Karpas-422 (cell line): Measurements from ENCODE around the gene NEGR1. TPM values are rescaled to one million over a fixed set of nuclear protein-coding genes. Genes with fewer than 3 reads are reported as not detected.

Experiments used
- DNase-seq: peaks from one replicate; pipeline ENCODE4 v3.0.0-alpha.2; 2015
- H2AFZ ChIP-seq: fragments of 200-600 bp; sonication (generic); 2 replicates; pipeline ENCODE4 v1.6.1; 2014; ENCODE audit warnings: antibody characterized with exemption, low read length, mixed read lengths
- H3K27ac ChIP-seq: fragments of 200-600 bp; sonication (generic); 2 replicates; pipeline ENCODE4 v1.5.1; 2014; ENCODE audit warnings: mild to moderate bottlenecking, low read length, moderate library complexity
- H3K27me3 ChIP-seq: fragments of 200-600 bp; sonication (generic); 2 replicates; pipeline ENCODE4 v1.6.1; 2014; ENCODE audit warnings: low read length, mixed read lengths
- H3K36me3 ChIP-seq: fragments of 200-600 bp; sonication (generic); 2 replicates; pipeline ENCODE4 v1.6.1; 2014; ENCODE audit warnings: low read length, mixed read lengths; ENCODE audit not compliant: insufficient read depth
- H3K4me1 ChIP-seq: fragments of 200-600 bp; sonication (generic); 2 replicates; pipeline ENCODE4 v1.6.1; 2014; ENCODE audit warnings: mild to moderate bottlenecking, low read length, mixed read lengths
- H3K4me2 ChIP-seq: fragments of 200-600 bp; sonication (generic); 2 replicates; pipeline ENCODE4 v1.6.1; 2014; ENCODE audit warnings: low read length, low read depth, mild to moderate bottlenecking; ENCODE audit not compliant: poor library complexity, severe bottlenecking
- H3K4me3 ChIP-seq: fragments of 200-600 bp; sonication (generic); 2 replicates; pipeline ENCODE4 v1.5.1; 2014; ENCODE audit warnings: mild to moderate bottlenecking, antibody characterized with exemption, low read length, mixed read lengths
- H3K79me2 ChIP-seq: fragments of 200-600 bp; sonication (generic); 2 replicates; pipeline ENCODE4 v1.6.1; 2014; ENCODE audit warnings: mild to moderate bottlenecking, low read length, mixed read lengths
- H3K9ac ChIP-seq: fragments of 200-600 bp; sonication (generic); 2 replicates; pipeline ENCODE4 v1.6.0; 2014; ENCODE audit warnings: low read length
- H3K9me2 ChIP-seq: fragments of 200-600 bp; sonication (generic), shearing (Covaris generic); replicated peaks from 2 replicates; pipeline ENCODE4 v1.6.0; 2014; ENCODE audit warnings: mild to moderate bottlenecking, low read length, moderate library complexity; ENCODE audit not compliant: insufficient read depth
- H3K9me3 ChIP-seq: fragments of 300-700, 200-600 bp; sonication (generic); 2 replicates; pipeline ENCODE4 v1.6.1; 2014; ENCODE audit warnings: low read length, mixed read lengths
- H4K20me1 ChIP-seq: fragments of 200-600 bp; sonication (generic); 2 replicates; pipeline ENCODE4 v1.6.1; 2014; ENCODE audit warnings: mild to moderate bottlenecking, antibody characterized with exemption, low read length, low read depth; ENCODE audit not compliant: insufficient read depth
- total RNA-seq: library from RNA; depleted of rRNA; stranded (reverse); fragments of >200 nt; shearing (Covaris generic); gene quantifications from 2 replicates; pipeline ENCODE4 v1.2.3, GENCODE V29; 2014; ENCODE audit warnings: low replicate concordance

NEGR1 gene
- total RNA-seq, 1 experiment from 2014 or later: not detected

DNA sequence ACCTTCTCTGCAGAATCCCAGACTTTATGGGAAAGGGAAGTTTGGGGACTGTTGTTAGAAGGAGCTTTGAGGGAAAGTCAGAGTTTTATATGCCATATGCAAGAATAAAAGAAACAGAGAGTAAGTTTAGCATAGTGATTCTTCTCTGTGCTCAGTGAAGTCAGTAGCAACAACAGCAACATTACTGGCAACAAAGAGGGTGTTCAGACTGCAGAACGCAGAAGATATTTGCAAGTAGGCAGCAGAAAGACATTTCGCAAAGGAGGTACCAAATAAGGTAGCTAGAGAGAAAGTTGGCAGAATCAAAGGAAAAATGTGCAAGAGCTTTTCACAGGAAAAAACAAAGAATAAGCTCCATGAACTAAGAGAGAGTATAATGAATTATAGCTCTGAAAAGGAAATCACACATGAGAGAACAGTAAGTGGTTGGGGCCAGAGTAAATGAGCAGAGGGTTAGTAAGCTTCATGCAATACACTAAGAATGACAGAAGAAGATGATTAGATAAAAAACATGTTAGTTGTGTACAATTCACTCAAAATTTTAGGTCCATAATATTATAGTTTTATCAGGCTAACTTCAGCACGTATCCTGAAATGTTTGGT lies 98.1 kb downstream of the NEGR1 start:
- no peaks in the 10 kb centered on the region for H3K79me2 ChIP-seq
- H3K27ac ChIP-seq: no peak overlapping the region
- H3K9ac ChIP-seq: no peak overlapping the region
- H3K27me3 ChIP-seq: no peaks in the 10 kb centered on the region
- H3K9me3 ChIP-seq: peaks cover 24% of the 10 kb centered on the region
- H2AFZ ChIP-seq: no peak overlapping the region
- H4K20me1 ChIP-seq: no peaks in the 10 kb centered on the region
- no peaks in the 10 kb centered on the region for H3K36me3 ChIP-seq
- no peak for DNase-seq
- H3K9me2 ChIP-seq: no peaks in the 10 kb centered on the region
- no peak overlapping the region for H3K4me2 ChIP-seq
- H3K4me3 ChIP-seq: no peak overlapping the region
- H3K4me1 ChIP-seq: no peaks in the 10 kb centered on the region

DNA sequence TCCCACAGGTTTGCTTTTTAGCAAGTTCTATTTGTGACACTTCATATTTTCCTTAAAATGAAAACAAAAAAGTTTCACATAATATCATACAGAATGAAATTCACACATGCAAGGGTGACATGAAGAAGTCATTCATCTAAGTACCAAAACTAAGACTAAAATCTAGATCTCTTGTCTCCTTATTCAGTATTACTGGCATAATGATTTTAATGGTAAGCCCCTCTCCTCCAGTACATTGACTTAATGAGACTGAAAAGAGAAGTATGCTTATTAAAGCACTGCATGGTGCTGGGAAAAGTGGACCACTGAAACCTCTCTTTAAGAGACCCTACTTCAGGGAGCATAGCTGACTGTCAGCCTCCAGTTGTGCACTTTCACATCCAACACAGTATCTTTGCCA lies 99.5 kb downstream of the NEGR1 start:
- Histone ChIP-seq H4K20me1 (no peaks in the 10 kb centered on the region), H3K27ac (no peak overlapping the region), H3K4me1 (no peaks in the 10 kb centered on the region), H3K36me3 (no peaks in the 10 kb centered on the region), H3K79me2 (no peaks in the 10 kb centered on the region), H3K4me3 (no peak overlapping the region), H3K9me2 (no peaks in the 10 kb centered on the region), H3K4me2 (no peak overlapping the region), H3K9me3 (peaks cover 27% of the 10 kb centered on the region), H3K27me3 (no peaks in the 10 kb centered on the region), H3K9ac (no peak overlapping the region), H2AFZ (no peak overlapping the region)
- no peak for DNase-seq

DNA sequence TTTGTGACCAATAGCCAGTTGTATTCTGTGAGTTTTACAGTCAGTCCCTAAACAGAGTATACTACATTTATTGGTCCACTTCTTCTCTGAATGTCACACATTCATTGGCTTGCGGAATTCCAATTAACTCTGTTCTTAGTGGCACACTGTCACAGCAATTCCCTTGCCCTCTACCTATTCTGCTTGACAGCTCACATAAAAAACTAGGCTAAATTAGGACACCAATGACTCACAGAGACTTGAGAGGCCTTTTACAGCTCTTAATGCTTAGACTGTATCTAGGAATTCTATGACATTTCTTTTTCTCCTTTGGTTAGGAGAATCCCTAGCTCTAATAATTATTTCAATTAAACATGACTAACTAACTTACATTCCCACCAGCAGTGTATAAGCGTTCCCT lies 104.1 kb downstream of the NEGR1 start:
- Histone ChIP-seq H3K4me2 (no peak overlapping the region), H3K27me3 (no peaks in the 10 kb centered on the region), H3K4me3 (no peak overlapping the region), H3K36me3 (no peaks in the 10 kb centered on the region), H3K79me2 (no peaks in the 10 kb centered on the region), H3K9me3 (peaks cover 31% of the 10 kb centered on the region), H4K20me1 (no peaks in the 10 kb centered on the region), H3K9me2 (no peaks in the 10 kb centered on the region), H3K9ac (no peak overlapping the region), H2AFZ (no peak overlapping the region), H3K4me1 (no peaks in the 10 kb centered on the region), H3K27ac (no peak overlapping the region)
- no peak for DNase-seq

- no peak for DNase-seq
- Histone ChIP-seq H3K36me3 (no peaks in the 10 kb centered on the region), H3K9ac (no peak overlapping the region), H4K20me1 (no peaks in the 10 kb centered on the region), H3K27ac (no peak overlapping the region), H3K79me2 (no peaks in the 10 kb centered on the region), H3K9me2 (no peaks in the 10 kb centered on the region), H2AFZ (no peak overlapping the region), H3K9me3 (peaks cover 29% of the 10 kb centered on the region), H3K4me1 (no peaks in the 10 kb centered on the region), H3K27me3 (no peaks in the 10 kb centered on the region), H3K4me3 (no peak overlapping the region), H3K4me2 (no peak overlapping the region)
Measured at GRCh38 chr1:72177711-72178110, 104.6 kb downstream of the NEGR1 start.

GRCh38 chr1:72170246-72170645 lies 112.1 kb downstream of the NEGR1 start:
- H3K4me3 ChIP-seq: no peak overlapping the region
- H3K9me3 ChIP-seq: peaks cover 19% of the 10 kb centered on the region
- no peak overlapping the region for H2AFZ ChIP-seq
- H3K27ac ChIP-seq: no peak overlapping the region
- H3K36me3 ChIP-seq: no peaks in the 10 kb centered on the region
- H3K4me1 ChIP-seq: no peaks in the 10 kb centered on the region
- no peak for DNase-seq
- no peaks in the 10 kb centered on the region for H3K9me2 ChIP-seq
- no peak overlapping the region for H3K4me2 ChIP-seq
- no peak overlapping the region for H3K9ac ChIP-seq
- H3K27me3 ChIP-seq: no peaks in the 10 kb centered on the region
- no peaks in the 10 kb centered on the region for H3K79me2 ChIP-seq
- H4K20me1 ChIP-seq: no peaks in the 10 kb centered on the region

DNA sequence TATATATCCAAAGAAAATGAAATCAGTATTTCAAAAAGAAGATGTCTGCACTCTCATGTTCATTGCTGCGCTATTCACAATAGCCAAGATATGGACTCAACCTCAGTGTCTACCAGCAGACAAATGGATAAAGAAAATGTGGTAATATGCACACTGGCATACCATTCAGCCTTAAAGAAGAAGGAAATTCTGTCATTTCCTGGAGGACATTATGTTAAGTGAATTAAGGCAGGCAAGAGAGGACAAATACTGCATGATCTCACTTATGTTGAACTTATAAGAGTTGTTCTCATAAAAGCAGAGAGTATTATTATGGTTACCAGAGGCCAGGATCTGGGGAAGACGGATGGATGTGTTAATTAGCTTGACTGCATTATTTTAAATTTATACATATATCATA lies 115.9 kb downstream of the NEGR1 start:
- no peaks in the 10 kb centered on the region for H3K4me1 ChIP-seq
- no peaks in the 10 kb centered on the region for H3K36me3 ChIP-seq
- DNase-seq: no peak
- no peaks in the 10 kb centered on the region for H3K27me3 ChIP-seq
- H3K9ac ChIP-seq: no peak overlapping the region
- no peaks in the 10 kb centered on the region for H4K20me1 ChIP-seq
- H3K79me2 ChIP-seq: no peaks in the 10 kb centered on the region
- no peak overlapping the region for H2AFZ ChIP-seq
- no peak overlapping the region for H3K4me3 ChIP-seq
- H3K4me2 ChIP-seq: no peak overlapping the region
- H3K27ac ChIP-seq: no peak overlapping the region
- H3K9me2 ChIP-seq: no peaks in the 10 kb centered on the region
- H3K9me3 ChIP-seq: peaks cover 34% of the 10 kb centered on the region

GRCh38 chr1:72150508-72150907 lies 131.8 kb downstream of the NEGR1 start:
- DNase-seq: no peak
- no peaks in the 10 kb centered on the region for H3K27me3 ChIP-seq

GRCh38 chr1:72141875-72142274 lies 140.5 kb downstream of the NEGR1 start:
- Histone ChIP-seq H3K4me2 (no peak overlapping the region), H3K4me3 (no peak overlapping the region), H3K4me1 (no peaks in the 10 kb centered on the region), H3K9me2 (no peaks in the 10 kb centered on the region), H3K36me3 (no peaks in the 10 kb centered on the region), H3K27ac (no peak overlapping the region), H3K79me2 (no peaks in the 10 kb centered on the region), H3K27me3 (no peaks in the 10 kb centered on the region), H2AFZ (no peak overlapping the region), H3K9me3 (peaks cover 27% of the 10 kb centered on the region), H3K9ac (no peak overlapping the region), H4K20me1 (no peaks in the 10 kb centered on the region)
- DNase-seq: no peak

More at GRCh38 chr1:72150508-72150907, 131.8 kb downstream of the NEGR1 start:
- no peak overlapping the region for H3K4me3 ChIP-seq
- H3K27ac ChIP-seq: no peak overlapping the region
- no peaks in the 10 kb centered on the region for H3K4me1 ChIP-seq
- H3K9me3 ChIP-seq: peaks cover 19% of the 10 kb centered on the region
- H2AFZ ChIP-seq: no peak overlapping the region
- H3K36me3 ChIP-seq: no peaks in the 10 kb centered on the region
- H3K79me2 ChIP-seq: no peaks in the 10 kb centered on the region
- H4K20me1 ChIP-seq: no peaks in the 10 kb centered on the region
- H3K9ac ChIP-seq: no peak overlapping the region
- H3K9me2 ChIP-seq: no peaks in the 10 kb centered on the region
- no peak overlapping the region for H3K4me2 ChIP-seq

DNA sequence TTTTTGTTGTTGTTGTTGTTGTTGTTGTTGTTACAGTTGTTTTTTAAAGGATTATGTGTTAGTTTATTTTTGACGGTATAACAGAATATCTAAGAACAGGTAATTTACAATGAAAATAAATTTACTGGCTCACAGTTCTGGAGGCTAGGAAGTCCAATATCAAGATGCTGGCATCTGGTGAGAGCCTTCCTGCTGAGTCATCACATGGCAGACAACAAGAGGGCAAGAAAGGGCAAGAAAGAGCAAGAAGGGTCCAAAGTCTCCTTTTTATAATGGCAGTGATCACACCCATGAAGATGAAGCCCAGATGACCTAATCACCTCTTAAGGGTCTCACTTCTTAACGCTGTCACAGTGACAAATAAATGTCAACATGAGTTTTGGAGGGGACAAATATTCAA lies 142.1 kb downstream of the NEGR1 start:
- Histone ChIP-seq H3K9ac (no peak overlapping the region), H3K27me3 (no peaks in the 10 kb centered on the region), H3K4me2 (no peak overlapping the region), H4K20me1 (no peaks in the 10 kb centered on the region), H3K4me1 (no peaks in the 10 kb centered on the region), H3K9me3 (peaks cover 32% of the 10 kb centered on the region), H3K4me3 (no peak overlapping the region), H3K9me2 (no peaks in the 10 kb centered on the region), H3K36me3 (no peaks in the 10 kb centered on the region), H3K79me2 (no peaks in the 10 kb centered on the region), H3K27ac (no peak overlapping the region), H2AFZ (no peak overlapping the region)
- no peak for DNase-seq
